Stimulated activated CD4-positive, alpha-beta T cell treated with anti-CD3 and anti-CD28 coated beads, TNF-alpha, amount 100 ng/mL, for 24 hours (primary cell): ENCODE data around the gene PSMA7.

Source experiments
- DNase-seq, 3 experiments: peaks; one replicate each; pipeline ENCODE4 v3.0.0-alpha.2; 2020; ENCODE audit warnings: low read depth in 3 of 3

The PSMA7 gene

GRCh38 chr20:62136283-62137091 is 6.7 kb downstream of the PSMA7 start:
- DNase-seq = peak in 1 of 3 experiments; percentile 51

GRCh38 chr20:62135573-62136266 is 7.5 kb downstream of the PSMA7 start:
- no peak for DNase-seq

DNA sequence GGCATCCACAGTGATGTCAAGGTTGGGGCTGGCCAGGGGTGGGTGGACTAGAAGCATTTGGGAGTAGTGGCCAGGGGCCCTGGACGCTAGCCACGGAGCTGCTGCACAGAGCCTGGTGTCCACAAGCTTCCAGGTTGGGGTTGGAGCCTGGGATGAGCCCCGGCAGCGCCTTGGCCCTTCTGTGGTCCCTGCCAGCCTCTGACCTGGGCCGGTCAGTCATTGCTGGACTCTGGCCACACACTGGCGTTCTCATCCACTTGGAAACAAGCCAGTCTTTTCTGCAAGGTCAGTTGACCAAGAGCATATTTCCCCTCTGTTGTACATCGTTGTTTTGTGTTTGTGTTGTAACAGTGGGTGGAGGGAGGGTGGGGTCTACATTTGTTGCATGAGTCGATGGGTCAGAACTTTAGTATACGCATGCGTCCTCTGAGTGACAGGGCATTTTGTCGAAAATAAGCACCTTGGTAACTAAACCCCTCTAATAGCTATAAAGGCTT is 8.4 kb downstream of the PSMA7 start:
- DNase-seq = no peak

DNA sequence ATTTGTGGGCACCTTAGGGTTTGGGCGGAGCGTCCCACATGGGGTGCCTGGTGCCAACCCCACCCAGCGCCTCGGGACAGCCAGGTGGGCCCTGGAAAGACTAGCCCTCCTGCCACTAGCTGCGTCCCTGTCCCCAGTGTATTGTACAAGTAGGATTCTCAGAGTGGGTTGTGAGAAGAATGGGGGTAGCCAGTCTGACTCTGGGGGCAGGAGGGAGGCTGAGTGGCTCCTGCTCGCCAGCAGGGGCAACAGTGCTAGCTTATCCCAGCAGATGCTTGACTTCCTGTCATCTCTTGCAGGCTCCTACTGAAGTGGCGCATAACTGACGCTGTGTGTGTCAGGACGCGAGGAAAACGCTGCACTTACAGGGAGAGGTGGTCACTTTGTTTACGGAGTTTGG is 9.3 kb downstream of the PSMA7 start:
- no peak for DNase-seq

GRCh38 chr20:62133051-62133845 is 9.9 kb downstream of the PSMA7 start:
- DNase-seq = no peak

GRCh38 chr20:62132421-62132820 is 10.8 kb downstream of the PSMA7 start:
- DNase-seq = no peak

DNA sequence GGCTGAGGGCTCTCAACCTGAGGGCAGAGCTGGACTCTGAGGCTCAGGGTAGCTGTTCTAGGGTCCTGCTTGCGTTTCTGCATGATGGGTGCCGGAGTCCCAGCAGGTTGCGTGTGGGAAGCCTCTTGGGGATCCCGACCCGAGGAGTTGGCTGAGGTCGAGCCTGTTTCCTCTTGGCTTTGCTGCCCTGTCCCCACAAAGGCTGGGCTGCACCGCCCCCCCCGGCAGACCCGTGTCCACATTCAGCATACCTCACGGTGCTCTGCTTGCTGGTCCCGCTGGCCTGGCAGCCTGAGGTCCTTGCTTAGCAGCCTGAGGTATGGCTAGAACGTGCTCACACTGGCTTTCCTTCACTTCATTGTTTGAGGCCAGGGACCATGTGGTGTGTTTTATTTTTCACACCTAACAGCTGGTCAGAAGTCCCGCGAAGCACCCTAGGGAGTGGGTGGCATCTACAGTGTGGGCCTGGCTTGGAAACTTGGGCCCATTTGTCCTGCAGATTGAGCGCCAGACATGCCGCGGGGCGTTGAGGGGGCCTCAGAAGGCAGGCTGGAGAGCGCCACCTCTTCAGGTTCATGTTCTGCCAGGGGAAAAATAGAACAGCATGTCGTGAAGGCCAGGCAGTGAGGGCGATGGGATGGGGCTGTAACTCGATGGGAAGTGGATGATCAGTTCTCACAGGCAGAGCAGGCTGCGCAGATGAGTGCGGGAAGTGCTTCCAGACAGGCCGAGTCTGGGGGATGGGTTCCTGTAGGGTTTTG is 11.5 kb downstream of the PSMA7 start:
- DNase-seq = no peak

DNA sequence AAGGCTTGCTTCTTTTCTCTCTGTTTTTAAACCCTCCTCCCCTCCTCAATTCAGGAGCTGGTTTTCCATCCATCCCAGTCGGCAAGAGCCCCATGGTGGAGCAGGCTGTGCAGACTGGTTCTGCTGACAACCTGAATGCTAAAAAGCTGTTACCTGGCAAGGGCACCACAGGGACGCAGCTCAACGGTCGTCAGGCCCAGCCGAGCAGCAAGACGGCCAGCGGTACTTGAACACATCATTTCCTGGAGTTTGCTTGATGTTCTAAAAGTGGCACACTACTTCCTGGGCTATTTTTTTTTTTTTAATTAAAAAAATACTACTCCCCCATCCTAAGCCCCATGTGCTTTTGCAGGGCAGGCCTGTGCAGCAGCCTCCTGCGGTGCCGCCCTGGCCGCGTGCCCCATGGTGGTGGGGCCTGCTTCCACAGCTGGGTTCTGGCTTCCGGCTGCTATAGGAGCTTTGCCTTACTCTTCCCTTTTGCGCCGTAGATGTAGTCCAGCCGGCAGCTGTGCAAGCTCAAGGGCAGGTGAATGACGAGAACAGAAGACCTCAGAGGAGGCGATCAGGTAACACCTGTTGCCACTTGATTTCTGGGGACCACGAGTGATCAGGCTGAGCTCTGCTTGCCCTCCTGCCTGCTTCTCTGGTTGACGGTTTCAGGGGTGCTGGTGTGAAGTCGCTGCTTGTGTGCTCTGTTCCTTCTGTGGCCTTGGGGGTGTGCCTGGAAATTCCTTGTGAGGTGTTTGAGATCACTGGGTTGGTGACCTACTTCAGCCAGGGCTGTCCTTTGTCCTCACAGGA is 13.3 kb downstream of the PSMA7 start:
- DNase-seq = no peak

DNA sequence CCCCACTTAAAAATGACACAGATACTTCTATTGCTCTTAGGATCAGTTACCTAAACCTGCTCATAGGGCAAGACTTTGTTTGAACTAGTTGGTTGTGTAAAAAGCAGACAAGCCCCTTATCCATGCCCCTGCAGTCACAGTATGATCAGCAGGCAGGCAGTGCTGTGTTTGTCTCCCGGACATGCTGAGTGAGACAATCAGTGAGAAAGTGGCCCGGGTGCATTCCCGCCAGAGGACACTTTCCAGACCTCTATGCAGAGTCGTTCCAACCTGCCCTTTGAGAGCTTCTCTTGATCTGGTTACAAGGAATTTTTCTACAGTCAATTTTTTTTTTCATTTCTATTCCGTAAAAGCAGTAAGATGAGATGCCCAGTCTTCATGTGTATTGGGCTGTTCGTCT is 14.7 kb downstream of the PSMA7 start:
- no peak for DNase-seq

GRCh38 chr20:62127799-62128198 is 15.4 kb downstream of the PSMA7 start:
- no peak for DNase-seq

- no peak for DNase-seq
Observed at GRCh38 chr20:62126141-62126540, 17.1 kb downstream of the PSMA7 start.

DNA sequence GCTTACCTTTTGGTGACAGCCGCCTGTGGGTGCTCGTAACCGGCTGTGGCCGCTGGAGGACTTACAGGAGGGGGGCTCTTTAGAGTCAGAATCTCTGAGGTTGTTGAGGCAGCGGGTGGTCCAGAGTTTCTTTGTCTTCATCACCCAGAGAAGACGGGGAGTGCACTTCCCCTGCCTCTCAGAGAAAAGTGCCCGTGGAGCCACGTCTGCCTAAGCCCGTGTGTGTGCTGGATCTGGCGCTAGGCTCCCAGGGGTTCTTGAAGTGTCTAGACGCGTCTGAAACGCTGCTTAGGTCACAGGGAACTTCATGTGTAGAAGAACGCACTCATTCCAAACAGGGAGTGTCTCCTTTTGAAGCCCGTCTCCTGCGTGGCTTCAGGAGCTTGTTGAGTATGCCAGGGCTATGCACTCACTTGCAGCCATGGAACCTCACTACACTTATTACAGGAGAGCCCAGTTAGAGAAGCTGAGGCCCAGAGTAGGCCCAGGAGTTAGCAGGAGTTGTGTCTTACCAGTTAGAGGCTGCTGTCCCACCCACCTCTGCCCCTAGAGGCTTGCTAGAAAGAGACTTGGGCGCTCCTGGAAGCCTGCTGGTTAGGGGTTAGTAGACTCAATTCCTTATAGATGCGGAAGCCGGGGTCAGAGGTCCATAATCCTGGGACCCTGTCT is 19.6 kb downstream of the PSMA7 start:
- DNase-seq = no peak

GRCh38 chr20:62122654-62123449 is 20.3 kb downstream of the PSMA7 start:
- peak in 1 of 3 experiments; percentile 47 for DNase-seq

GRCh38 chr20:62121776-62122653 is 21.2 kb downstream of the PSMA7 start, which contains the start of gene LSM14B:
Gene LSM14B (plus strand): TSS chr20:62122475. CDS start chr20:62122667, 192 bp downstream.
- peak; percentile 91 to 98 (median 95) for DNase-seq

GRCh38 chr20:62120990-62121775 is 22.0 kb downstream of the PSMA7 start:
- no peak for DNase-seq

- no peak for DNase-seq
Observed at GRCh38 chr20:62120365-62120762, 22.8 kb downstream of the PSMA7 start.
